Measurements from ENCODE around the gene CRY2. TPM values are rescaled to one million over a fixed set of nuclear protein-coding genes. Genes with fewer than 3 reads are reported as not detected.

The CRY2 gene
- polyA plus RNA-seq, 1 of the 3 experiments (the other 2 are of a cell fraction), result 6.7 TPM

- CTCF ChIA-PET, result interaction anchor here (1.0 to 6.2 kb wide), 5 partner anchors 18 to 321 kb away, joined by 3 to 35 read pairs (median 4); no protein-coding TSS in a partner anchor
- peaks cover 7 to 17% of the 10 kb centered on the region in 2 experiments; a peak in 3 of 4 replicates for H3K4me1 ChIP-seq (ENCODE audit: control insufficient read depth in 1 of 2, insufficient read depth in 2 of 2, low read depth in 1 of 2, low read length in 1 of 2)
- peaks cover 0 to 23% of the 10 kb centered on the region in 2 experiments for H3K36me3 ChIP-seq (replicated peaks in 1 of 2; ENCODE audit: control insufficient read depth in 1 of 2, insufficient read depth in 2 of 2, low read length in 1 of 2)
- under 1% methylated on average over 28 of the region's 38 CpGs for WGBS (ENCODE audit: low lambda C conversion rate)
- no peaks in the 10 kb centered on the region for H3K27me3 ChIP-seq (ENCODE audit: insufficient read depth)
- peak overlapping the region; percentile 95 for H2AFZ ChIP-seq (ENCODE audit: low read depth)
- peak; percentile 94 for DNase-seq
- peaks cover 19% of the 10 kb centered on the region for H3K79me2 ChIP-seq (ENCODE audit: insufficient read depth)
- H3K27ac ChIP-seq (ENCODE audit: low read depth in 2 of 2, low read length in 1 of 2), result peak overlapping the region; percentile 83 to 89
- peak overlapping the region; percentile 89; the same call in 1 of the 2 replicates for H3K9ac ChIP-seq
- no peaks in the 10 kb centered on the region for H3K9me3 ChIP-seq
- peaks cover 4% of the 10 kb centered on the region for H3F3A ChIP-seq (replicated peaks; ENCODE audit: insufficient read depth)
- peak overlapping the region; percentile 95 to 99 for H3K4me3 ChIP-seq (ENCODE audit: low read depth in 2 of 2, low read length in 1 of 2)
- H4K20me1 ChIP-seq (ENCODE audit: insufficient read depth), result no peaks in the 10 kb centered on the region
- peak overlapping the region; percentile 97 for H3K4me2 ChIP-seq
- no peaks in the 10 kb centered on the region for H3K9me2 ChIP-seq
- POLR2A ChIA-PET, result interaction anchor here (0.5 to 2.3 kb wide), 9 partner anchors 8 to 377 kb away, joined by 3 to 15 read pairs (median 4); no protein-coding TSS in a partner anchor
- TF ChIP-seq MEF2A (IDR thresholded peaks at IDR 0.05; ENCODE audit: borderline replicate concordance, low read depth) (no peak), YY1 (IDR thresholded peaks at IDR 0.05; ENCODE audit: low read depth) (no peak), FOXM1 (IDR thresholded peaks at IDR 0.05; ENCODE audit: low read depth) (no peak), POLR2AphosphoS5 (IDR thresholded peaks at IDR 0.05; ENCODE audit: low read depth, low read length) (peak; percentile 83), ELF1 (IDR thresholded peaks at IDR 0.05) (no peak), TEAD4 (IDR thresholded peaks at IDR 0.05; ENCODE audit: borderline replicate concordance, insufficient read depth) (no peak), TAF1 (IDR thresholded peaks at IDR 0.05; ENCODE audit: borderline replicate concordance, low read depth, low read length) (0 out of 2 replicates have a peak, but pooled peaks have one; percentile 39), RAD21 (IDR thresholded peaks at IDR 0.05; ENCODE audit: low read length) (no peak), RFX5 (IDR thresholded peaks at IDR 0.05; ENCODE audit: low read length) (no peak), NFIC (IDR thresholded peaks at IDR 0.05; ENCODE audit: borderline replicate concordance) (no peak), RXRA (IDR thresholded peaks at IDR 0.05; ENCODE audit: borderline replicate concordance, low read depth) (no peak), MXI1 (IDR thresholded peaks at IDR 0.05; ENCODE audit: low read depth, low read length) (peak; percentile 56; the same call in 1 of the 2 replicates), PBX3 (IDR thresholded peaks at IDR 0.05) (0 out of 2 replicates have a peak, but pooled peaks have one; percentile 22), NRF1 (IDR thresholded peaks at IDR 0.05; ENCODE audit: low read depth, low read length) (no peak), EZH2phosphoT487 (IDR thresholded peaks at IDR 0.05; ENCODE audit: borderline replicate concordance, low read depth) (no peak), GATA2 (CRISPR knock-in tag; IDR thresholded peaks at IDR 0.05) (no peak), FOXJ3 (CRISPR knock-in tag; IDR thresholded peaks at IDR 0.05) (no peak), SMC3 (IDR thresholded peaks at IDR 0.05; ENCODE audit: low read depth, low read length) (no peak), ZBTB33 (IDR thresholded peaks at IDR 0.05; ENCODE audit: borderline replicate concordance, low read depth) (no peak), SIN3A (IDR thresholded peaks at IDR 0.05; ENCODE audit: borderline replicate concordance, low read depth, low read length) (no peak), CHD2 (IDR thresholded peaks at IDR 0.05; ENCODE audit: low read length, partially characterized antibody) (peak; percentile 21)
- TF ChIP-seq, protein P1, sequence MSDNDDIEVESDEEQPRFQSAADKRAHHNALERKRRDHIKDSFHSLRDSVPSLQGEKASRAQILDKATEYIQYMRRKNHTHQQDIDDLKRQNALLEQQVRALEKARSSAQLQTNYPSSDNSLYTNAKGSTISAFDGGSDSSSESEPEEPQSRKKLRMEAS (IDR thresholded peaks at IDR 0.05; ENCODE audit: low read depth), result no peak
- TF ChIP-seq, protein P2, sequence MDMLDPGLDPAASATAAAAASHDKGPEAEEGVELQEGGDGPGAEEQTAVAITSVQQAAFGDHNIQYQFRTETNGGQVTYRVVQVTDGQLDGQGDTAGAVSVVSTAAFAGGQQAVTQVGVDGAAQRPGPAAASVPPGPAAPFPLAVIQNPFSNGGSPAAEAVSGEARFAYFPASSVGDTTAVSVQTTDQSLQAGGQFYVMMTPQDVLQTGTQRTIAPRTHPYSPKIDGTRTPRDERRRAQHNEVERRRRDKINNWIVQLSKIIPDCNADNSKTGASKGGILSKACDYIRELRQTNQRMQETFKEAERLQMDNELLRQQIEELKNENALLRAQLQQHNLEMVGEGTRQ (IDR thresholded peaks at IDR 0.05; ENCODE audit: borderline replicate concordance, low read depth, low read length), result no peak
- TF ChIP-seq, protein P3, sequence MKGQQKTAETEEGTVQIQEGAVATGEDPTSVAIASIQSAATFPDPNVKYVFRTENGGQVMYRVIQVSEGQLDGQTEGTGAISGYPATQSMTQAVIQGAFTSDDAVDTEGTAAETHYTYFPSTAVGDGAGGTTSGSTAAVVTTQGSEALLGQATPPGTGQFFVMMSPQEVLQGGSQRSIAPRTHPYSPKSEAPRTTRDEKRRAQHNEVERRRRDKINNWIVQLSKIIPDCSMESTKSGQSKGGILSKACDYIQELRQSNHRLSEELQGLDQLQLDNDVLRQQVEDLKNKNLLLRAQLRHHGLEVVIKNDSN (IDR thresholded peaks at IDR 0.05; ENCODE audit: borderline replicate concordance, low read depth), result no peak
- TF ChIP-seq, protein P4, sequence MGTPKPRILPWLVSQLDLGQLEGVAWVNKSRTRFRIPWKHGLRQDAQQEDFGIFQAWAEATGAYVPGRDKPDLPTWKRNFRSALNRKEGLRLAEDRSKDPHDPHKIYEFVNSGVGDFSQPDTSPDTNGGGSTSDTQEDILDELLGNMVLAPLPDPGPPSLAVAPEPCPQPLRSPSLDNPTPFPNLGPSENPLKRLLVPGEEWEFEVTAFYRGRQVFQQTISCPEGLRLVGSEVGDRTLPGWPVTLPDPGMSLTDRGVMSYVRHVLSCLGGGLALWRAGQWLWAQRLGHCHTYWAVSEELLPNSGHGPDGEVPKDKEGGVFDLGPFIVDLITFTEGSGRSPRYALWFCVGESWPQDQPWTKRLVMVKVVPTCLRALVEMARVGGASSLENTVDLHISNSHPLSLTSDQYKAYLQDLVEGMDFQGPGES (IDR thresholded peaks at IDR 0.05; ENCODE audit: low read depth, low read length), result no peak
- TF ChIP-seq, protein P5, sequence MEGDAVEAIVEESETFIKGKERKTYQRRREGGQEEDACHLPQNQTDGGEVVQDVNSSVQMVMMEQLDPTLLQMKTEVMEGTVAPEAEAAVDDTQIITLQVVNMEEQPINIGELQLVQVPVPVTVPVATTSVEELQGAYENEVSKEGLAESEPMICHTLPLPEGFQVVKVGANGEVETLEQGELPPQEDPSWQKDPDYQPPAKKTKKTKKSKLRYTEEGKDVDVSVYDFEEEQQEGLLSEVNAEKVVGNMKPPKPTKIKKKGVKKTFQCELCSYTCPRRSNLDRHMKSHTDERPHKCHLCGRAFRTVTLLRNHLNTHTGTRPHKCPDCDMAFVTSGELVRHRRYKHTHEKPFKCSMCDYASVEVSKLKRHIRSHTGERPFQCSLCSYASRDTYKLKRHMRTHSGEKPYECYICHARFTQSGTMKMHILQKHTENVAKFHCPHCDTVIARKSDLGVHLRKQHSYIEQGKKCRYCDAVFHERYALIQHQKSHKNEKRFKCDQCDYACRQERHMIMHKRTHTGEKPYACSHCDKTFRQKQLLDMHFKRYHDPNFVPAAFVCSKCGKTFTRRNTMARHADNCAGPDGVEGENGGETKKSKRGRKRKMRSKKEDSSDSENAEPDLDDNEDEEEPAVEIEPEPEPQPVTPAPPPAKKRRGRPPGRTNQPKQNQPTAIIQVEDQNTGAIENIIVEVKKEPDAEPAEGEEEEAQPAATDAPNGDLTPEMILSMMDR (IDR thresholded peaks at IDR 0.05), result no peak
Measured at GRCh38 chr11:45918331-45918941, 71.2 kb downstream of the CRY2 start.
